GM23338 (cell line): ENCODE data around the gene UST. TPM values are rescaled to one million over a fixed set of nuclear protein-coding genes. Genes with fewer than 3 reads are reported as not detected.

Source experiments
- ATAC-seq: fragments of 200-7000 bp; cut with Tn5 transposase; 3 replicates; pipeline ENCODE4 v1.9.1; 2020
- DNase-seq: peaks from one replicate; pipeline ENCODE4 v3.0.0-alpha.2; 2015; ENCODE audit warnings: low spot score
- H2AFZ ChIP-seq: fragments of 200-600 bp; sonication (generic); 2 replicates; pipeline ENCODE4 v1.8.0; 2016; ENCODE audit warnings: antibody characterized with exemption, mild to moderate bottlenecking, moderate library complexity
- H3F3A ChIP-seq: fragments of 200-600 bp; sonication (generic); replicated peaks from 2 replicates; pipeline ENCODE4 v1.8.0; 2017; ENCODE audit warnings: antibody characterized with exemption, mixed run types, low read depth
- H3K27ac ChIP-seq: fragments of 200-600 bp; sonication (generic); 2 replicates; pipeline ENCODE4 v1.6.1; 2016; ENCODE audit warnings: low read depth
- H3K27me3 ChIP-seq: fragments of 200-600 bp; sonication (generic); 2 replicates; pipeline ENCODE4 v1.8.0; 2016; ENCODE audit warnings: mild to moderate bottlenecking, mixed run types, moderate library complexity; ENCODE audit not compliant: insufficient read depth
- H3K36me3 ChIP-seq: fragments of 200-600 bp; sonication (generic); 2 replicates; pipeline ENCODE4 v1.8.0; 2016; ENCODE audit warnings: mild to moderate bottlenecking; ENCODE audit not compliant: insufficient read depth
- H3K4me1 ChIP-seq: fragments of 200-600 bp; sonication (generic); 2 replicates; pipeline ENCODE4 v1.8.0; 2016; ENCODE audit warnings: mild to moderate bottlenecking, moderate library complexity; ENCODE audit not compliant: insufficient read depth
- H3K4me2 ChIP-seq: fragments of 200-600 bp; sonication (generic); 2 replicates; pipeline ENCODE4 v1.7.1; 2017; ENCODE audit warnings: mixed run types
- H3K4me3 ChIP-seq: fragments of 200-600 bp; sonication (generic); 2 replicates; pipeline ENCODE4 v1.6.1; 2016; ENCODE audit warnings: mixed run types
- H3K79me2 ChIP-seq: fragments of 200-600 bp; sonication (generic); replicated peaks from 2 replicates; pipeline ENCODE4 v1.8.0; 2017; ENCODE audit warnings: mild to moderate bottlenecking; ENCODE audit not compliant: insufficient read depth
- H3K9me2 ChIP-seq: fragments of 200-600 bp; sonication (generic); 2 replicates; pipeline ENCODE4 v1.8.0; 2017; ENCODE audit not compliant: insufficient read depth
- H4K20me1 ChIP-seq: fragments of 200-600 bp; sonication (generic); replicated peaks from 2 replicates; pipeline ENCODE4 v1.8.0; 2017; ENCODE audit warnings: mild to moderate bottlenecking; ENCODE audit not compliant: insufficient read depth
- H3K27ac Mint-ChIP-seq: 2 replicates; pipeline ENCODE4 v1.8.0; 2020; ENCODE audit warnings: inconsistent platforms, mild to moderate bottlenecking, moderate library complexity, mixed read lengths
- H3K27me3 Mint-ChIP-seq: 3 replicates; pipeline ENCODE4 v1.8.0; 2022; ENCODE audit warnings: low read depth, mild to moderate bottlenecking, moderate library complexity, mixed read lengths, inconsistent platforms; ENCODE audit not compliant: insufficient read depth, poor library complexity
- H3K36me3 Mint-ChIP-seq: 3 replicates; pipeline ENCODE4 v1.8.0; 2021; ENCODE audit warnings: low read depth, mild to moderate bottlenecking, inconsistent platforms, moderate library complexity, mixed read lengths
- H3K4me1 Mint-ChIP-seq: 3 replicates; pipeline ENCODE4 v1.8.0; 2020; ENCODE audit warnings: mild to moderate bottlenecking, inconsistent platforms, mixed read lengths
- H3K4me3 Mint-ChIP-seq: 3 replicates; pipeline ENCODE4 v1.8.0; 2021; ENCODE audit warnings: moderate library complexity, mild to moderate bottlenecking, inconsistent platforms, mixed read lengths
- H3K9me3 Mint-ChIP-seq: 3 replicates; pipeline ENCODE4 v1.8.0; 2020; ENCODE audit warnings: moderate library complexity, mild to moderate bottlenecking, inconsistent platforms, mixed read lengths
- ETS1 ChIP-seq: IDR thresholded peaks from 2 replicates; pipeline ENCODE4 v1.6.1; 2016; ENCODE audit warnings: antibody characterized with exemption
- EZH2 ChIP-seq: fragments of 200-600 bp; sonication (generic); IDR thresholded peaks from one replicate; pipeline ENCODE4 v1.8.0; 2017; ENCODE audit warnings: antibody characterized with exemption, mild to moderate bottlenecking, low read depth; ENCODE audit not compliant: unreplicated experiment
- JUNB ChIP-seq: IDR thresholded peaks from one replicate; pipeline ENCODE4 v1.6.1; 2016; ENCODE audit warnings: antibody characterized with exemption; ENCODE audit not compliant: unreplicated experiment
- NANOG ChIP-seq: IDR thresholded peaks from 2 replicates; pipeline ENCODE4 v1.6.1; 2016; ENCODE audit warnings: antibody characterized with exemption, borderline replicate concordance
- POLR2AphosphoS5 ChIP-seq: IDR thresholded peaks from 2 replicates; pipeline ENCODE4 v1.6.1; 2016; ENCODE audit warnings: antibody characterized with exemption, low read depth
- ZNF114 ChIP-seq: fragments of 250-450 bp; sonication (Bioruptor Pico); IDR thresholded peaks from 2 replicates; pipeline ENCODE4 v1.5.0; 2020; ENCODE audit warnings: mild to moderate bottlenecking, moderate library complexity
- ZNF462 ChIP-seq: fragments of 250-450 bp; sonication (Bioruptor Pico); IDR thresholded peaks from 2 replicates; pipeline ENCODE4 v1.5.0; 2020; ENCODE audit warnings: mild to moderate bottlenecking, moderate library complexity
- polyA plus RNA-seq: library from polyadenylated mRNA; unstranded; fragments of >200 nt; fragmentation: Nextera tagmentation; extraction: Ambion mirVana; gene quantifications from 2 replicates; pipeline ENCODE4 v1.2.1, GENCODE V29; 2016
- total RNA-seq: library from RNA; depleted of rRNA; stranded (reverse); fragments of >200 nt; shearing (Covaris generic); gene quantifications from 2 replicates; pipeline ENCODE4 v1.2.3, GENCODE V29; 2014
- TF ChIP-seq, protein P1 (sequence below), 2 experiments: fragments of 200-600 bp in 1 of 2; sonication (generic) in 1 of 2; conservative IDR thresholded peaks; 2 replicates each; pipeline versions ENCODE4 v1.5.1 to v1.6.1; 2016 to 2017; ENCODE audit warnings: antibody characterized with exemption in 2 of 2, low read depth in 2 of 2, mild to moderate bottlenecking in 2 of 2, moderate library complexity in 1 of 2

The UST gene
- total and polyA plus RNA-seq, 2 experiments from 2014 or later, result 12.6 to 33.0 TPM

GRCh38 chr6:149025061-149025460, 278.2 kb downstream of the UST start (continued):
- TF ChIP-seq ETS1 (no peak), POLR2AphosphoS5 (no peak), JUNB (no peak), EZH2 (no peak)

DNA sequence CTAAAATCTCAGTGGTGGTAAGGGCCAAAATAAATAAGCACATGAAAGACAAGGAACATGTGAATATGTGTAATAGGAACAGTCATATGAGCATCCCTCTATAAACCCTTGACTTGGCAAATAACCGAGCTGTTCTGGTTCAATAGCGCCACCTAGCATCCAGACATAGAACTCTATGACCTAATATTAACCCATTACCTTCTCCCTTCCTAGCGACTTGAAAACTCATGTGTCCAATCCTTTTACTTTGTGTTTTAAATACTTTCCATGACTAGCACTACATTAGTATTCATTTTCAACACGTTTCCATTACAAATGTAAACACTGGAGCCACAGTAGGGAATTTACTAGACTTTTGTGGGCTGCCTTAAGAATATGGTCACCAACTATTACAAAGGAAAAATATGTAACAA, 279.7 kb downstream of the UST start:
- peak; percentile 91 for ATAC-seq
- Histone ChIP-seq H4K20me1 (no peaks in the 10 kb centered on the region), H3K4me3 (no peak overlapping the region), H3K79me2 (no peaks in the 10 kb centered on the region), H3K4me1 (no peaks in the 10 kb centered on the region), H3K36me3 (peaks cover 11% of the 10 kb centered on the region; the same call in 1 of the 2 replicates), H3F3A (no peaks in the 10 kb centered on the region), H2AFZ (no peak overlapping the region), H3K27ac (no peak overlapping the region), H3K9me2 (no peaks in the 10 kb centered on the region), H3K4me2 (no peak overlapping the region), H3K27me3 (no peaks in the 10 kb centered on the region)
- no peak overlapping the region for H3K4me3 Mint-ChIP-seq
- H3K4me1 Mint-ChIP-seq, result peaks cover 4% of the 10 kb centered on the region; the same call in 1 of the 3 replicates
- peaks cover 29% of the 10 kb centered on the region for H3K36me3 Mint-ChIP-seq
- no peaks in the 10 kb centered on the region for H3K9me3 Mint-ChIP-seq
- TF ChIP-seq JUNB (no peak), ZNF462 (no peak), ZNF114 (CRISPR knock-in tag) (no peak), EZH2 (no peak), NANOG (no peak)
- TF ChIP-seq, protein P1, sequence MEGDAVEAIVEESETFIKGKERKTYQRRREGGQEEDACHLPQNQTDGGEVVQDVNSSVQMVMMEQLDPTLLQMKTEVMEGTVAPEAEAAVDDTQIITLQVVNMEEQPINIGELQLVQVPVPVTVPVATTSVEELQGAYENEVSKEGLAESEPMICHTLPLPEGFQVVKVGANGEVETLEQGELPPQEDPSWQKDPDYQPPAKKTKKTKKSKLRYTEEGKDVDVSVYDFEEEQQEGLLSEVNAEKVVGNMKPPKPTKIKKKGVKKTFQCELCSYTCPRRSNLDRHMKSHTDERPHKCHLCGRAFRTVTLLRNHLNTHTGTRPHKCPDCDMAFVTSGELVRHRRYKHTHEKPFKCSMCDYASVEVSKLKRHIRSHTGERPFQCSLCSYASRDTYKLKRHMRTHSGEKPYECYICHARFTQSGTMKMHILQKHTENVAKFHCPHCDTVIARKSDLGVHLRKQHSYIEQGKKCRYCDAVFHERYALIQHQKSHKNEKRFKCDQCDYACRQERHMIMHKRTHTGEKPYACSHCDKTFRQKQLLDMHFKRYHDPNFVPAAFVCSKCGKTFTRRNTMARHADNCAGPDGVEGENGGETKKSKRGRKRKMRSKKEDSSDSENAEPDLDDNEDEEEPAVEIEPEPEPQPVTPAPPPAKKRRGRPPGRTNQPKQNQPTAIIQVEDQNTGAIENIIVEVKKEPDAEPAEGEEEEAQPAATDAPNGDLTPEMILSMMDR (conservative IDR thresholded peaks at IDR 0.05; ENCODE audit: low read depth in 2 of 2), result peak; percentile 91 to 94
- peaks cover 4% of the 10 kb centered on the region for H3K27me3 Mint-ChIP-seq
- H3K27ac Mint-ChIP-seq, result no peak overlapping the region
- peak; percentile 89 for DNase-seq
